Islet precursor cell (in vitro differentiated cells): ENCODE measurements around the gene C4orf33.
"Not testable (repeated sequence)": the region's sequence is repeated elsewhere in the genome, so short reads cannot be mapped to it uniquely, and the experiment has no call there.

Experiments
- DNase-seq: peaks from one replicate; pipeline ENCODE4 v3.0.0-alpha.2; 2018

C4orf33 gene

GRCh38 chr4:129095811-129096454, at the start of gene C4orf33:
TSS of gene C4orf33 (plus strand) at chr4:129096152. CDS start at chr4:129102611, 6,459 bp downstream.
- peak; percentile 81 for DNase-seq

- no peak for DNase-seq
Observed at GRCh38 chr4:129059028-129059427, 36.9 kb upstream of the C4orf33 start.

- no peak for DNase-seq
Observed at GRCh38 chr4:129062580-129062979, 33.4 kb upstream of the C4orf33 start.

- no peak for DNase-seq
Observed at GRCh38 chr4:129063640-129064039, 32.3 kb upstream of the C4orf33 start.

GRCh38 chr4:129064717-129065116, 31.2 kb upstream of the C4orf33 start:
- DNase-seq: no peak

- DNase-seq: not testable (repeated sequence)
Observed at GRCh38 chr4:129069537-129069936, 26.4 kb upstream of the C4orf33 start.

- DNase-seq: no peak
Observed at GRCh38 chr4:129077326-129077725, 18.6 kb upstream of the C4orf33 start.

GRCh38 chr4:129080129-129080528, 15.8 kb upstream of the C4orf33 start:
- DNase-seq: no peak

- DNase-seq: no peak
Observed at GRCh38 chr4:129082302-129082701, 13.7 kb upstream of the C4orf33 start.

- no peak for DNase-seq
Observed at GRCh38 chr4:129085472-129085871, 10.5 kb upstream of the C4orf33 start.

GRCh38 chr4:129087516-129087915, 8.4 kb upstream of the C4orf33 start:
- DNase-seq: no peak

- no peak for DNase-seq
Observed at GRCh38 chr4:129092631-129093190, 3.2 kb upstream of the C4orf33 start.

GRCh38 chr4:129093191-129093920, 2.6 kb upstream of the C4orf33 start, which contains the start of gene SCLT1:
TSS of gene SCLT1 (minus strand) at chr4:129093539. CDS start at chr4:129093103, 436 bp downstream.
- DNase-seq: peak; percentile 99

GRCh38 chr4:129094347-129094746, 1.6 kb upstream of the C4orf33 start:
- no peak for DNase-seq

GRCh38 chr4:129098531-129099001, 2.6 kb downstream of the C4orf33 start:
- no peak for DNase-seq

GRCh38 chr4:129109965-129110824, 14.2 kb downstream of the C4orf33 start:
- DNase-seq: no peak

- no peak for DNase-seq
Observed at GRCh38 chr4:129110931-129111330, 15.0 kb downstream of the C4orf33 start.

- DNase-seq: no peak
Observed at GRCh38 chr4:129111919-129112318, 16.0 kb downstream of the C4orf33 start.

GRCh38 chr4:129113434-129113833, 17.5 kb downstream of the C4orf33 start:
- no peak for DNase-seq

GRCh38 chr4:129113919-129114318, 18.0 kb downstream of the C4orf33 start:
- DNase-seq: no peak

GRCh38 chr4:129117705-129118104, 21.8 kb downstream of the C4orf33 start:
- DNase-seq: no peak

- not testable (repeated sequence) for DNase-seq
Observed at GRCh38 chr4:129126614-129127013, 30.7 kb downstream of the C4orf33 start.

- no peak for DNase-seq
Observed at GRCh38 chr4:129129143-129129542, 33.2 kb downstream of the C4orf33 start.
